ENCODE results near the gene PDE11A.

The PDE11A gene

GRCh38 chr2:177688844-177689243, 383.7 kb downstream of the PDE11A start:
- no peak for TF ChIP-seq CTCF (IDR thresholded peaks at IDR 0.05; ENCODE audit: low read depth, low read length)
- DNase-seq (ENCODE audit: extremely low read depth, low read depth): no peak

- no peak for TF ChIP-seq CTCF (IDR thresholded peaks at IDR 0.05; ENCODE audit: low read depth, low read length)
- DNase-seq (ENCODE audit: extremely low read depth, low read depth): no peak
These were observed 388.9 kb downstream of the PDE11A start for GRCh38 chr2:177683661-177684069.

GRCh38 chr2:177682836-177683660, 389.5 kb downstream of the PDE11A start:
- DNase-seq (ENCODE audit: extremely low read depth, low read depth): no peak
- no peak for TF ChIP-seq CTCF (IDR thresholded peaks at IDR 0.05; ENCODE audit: low read depth, low read length)

GRCh38 chr2:177682006-177682405, 390.6 kb downstream of the PDE11A start:
- no peak for DNase-seq (ENCODE audit: extremely low read depth, low read depth)
- TF ChIP-seq CTCF (IDR thresholded peaks at IDR 0.05; ENCODE audit: low read depth, low read length): no peak

GRCh38 chr2:177680866-177681712, 391.5 kb downstream of the PDE11A start:
- DNase-seq (ENCODE audit: extremely low read depth, low read depth): no peak
- no peak for TF ChIP-seq CTCF (IDR thresholded peaks at IDR 0.05; ENCODE audit: low read depth, low read length)

- DNase-seq (ENCODE audit: extremely low read depth, low read depth): no peak
- no peak for TF ChIP-seq CTCF (IDR thresholded peaks at IDR 0.05; ENCODE audit: low read depth, low read length)
These were observed 392.7 kb downstream of the PDE11A start for GRCh38 chr2:177679611-177680605.

Measured in AG09319 (cell line).